Measurements from ENCODE around the gene APOBR. TPM values are rescaled to one million over a fixed set of nuclear protein-coding genes. Genes with fewer than 3 reads are reported as not detected.

The APOBR gene
- total RNA-seq, 1 donor from 2014 or later = not detected

GRCh38 chr16:28511801-28512789, 17.7 kb downstream of the APOBR start:
- Histone ChIP-seq H3K36me3 (ENCODE audit: control insufficient read depth, insufficient read depth, low read length) (no peaks in the 10 kb centered on the region), H3K27me3 (ENCODE audit: control insufficient read depth, insufficient read depth, low read length) (peaks cover 2% of the 10 kb centered on the region), H3K4me3 (ENCODE audit: low read depth, low read length) (no peak overlapping the region)
- TF ChIP-seq CTCF (IDR thresholded peaks at IDR 0.05; ENCODE audit: insufficient read depth, low read length, severe bottlenecking) = no peak
- FAIRE-seq = no peak
- no peak for DNase-seq (ENCODE audit: low read depth)

GRCh38 chr16:28513484-28514181, 19.2 kb downstream of the APOBR start:
- FAIRE-seq (no peak), DNase-seq (ENCODE audit: low read depth) (peak; percentile 35)
- H3K4me3 ChIP-seq (ENCODE audit: low read depth, low read length) = no peak overlapping the region

GRCh38 chr16:28514246-28514645, 19.8 kb downstream of the APOBR start:
- no peak for DNase-seq (ENCODE audit: low read depth)
- H3K36me3 ChIP-seq (ENCODE audit: control insufficient read depth, insufficient read depth, low read length) = no peaks in the 10 kb centered on the region
- no peaks in the 10 kb centered on the region for H3K27me3 ChIP-seq (ENCODE audit: control insufficient read depth, insufficient read depth, low read length)
- TF ChIP-seq CTCF (IDR thresholded peaks at IDR 0.05; ENCODE audit: insufficient read depth, low read length, severe bottlenecking) = no peak
- FAIRE-seq = no peak
- H3K4me3 ChIP-seq (ENCODE audit: low read depth, low read length) = no peak overlapping the region

More at GRCh38 chr16:28513484-28514181, 19.2 kb downstream of the APOBR start:
- TF ChIP-seq CTCF (IDR thresholded peaks at IDR 0.05; ENCODE audit: insufficient read depth, low read length, severe bottlenecking) = no peak
- Histone ChIP-seq H3K27me3 (ENCODE audit: control insufficient read depth, insufficient read depth, low read length) (no peaks in the 10 kb centered on the region), H3K36me3 (ENCODE audit: control insufficient read depth, insufficient read depth, low read length) (no peaks in the 10 kb centered on the region)

GRCh38 chr16:28520672-28521071, 26.2 kb downstream of the APOBR start:
- DNase-seq (ENCODE audit: low read depth) (no peak), FAIRE-seq (no peak)
- no peaks in the 10 kb centered on the region for H3K36me3 ChIP-seq (ENCODE audit: control insufficient read depth, insufficient read depth, low read length)
- no peak for TF ChIP-seq CTCF (IDR thresholded peaks at IDR 0.05; ENCODE audit: insufficient read depth, low read length, severe bottlenecking)
- H3K27me3 ChIP-seq (ENCODE audit: control insufficient read depth, insufficient read depth, low read length) = no peaks in the 10 kb centered on the region
- H3K4me3 ChIP-seq (ENCODE audit: low read depth, low read length) = no peak overlapping the region

- H3K36me3 ChIP-seq (ENCODE audit: control insufficient read depth, insufficient read depth, low read length) = no peaks in the 10 kb centered on the region
- TF ChIP-seq CTCF (IDR thresholded peaks at IDR 0.05; ENCODE audit: insufficient read depth, low read length, severe bottlenecking) = no peak
- no peak overlapping the region for H3K4me3 ChIP-seq (ENCODE audit: low read depth, low read length)
- no peak for FAIRE-seq
- no peak for DNase-seq (ENCODE audit: low read depth)
- no peaks in the 10 kb centered on the region for H3K27me3 ChIP-seq (ENCODE audit: control insufficient read depth, insufficient read depth, low read length)
Observed at GRCh38 chr16:28521436-28521835, 27.0 kb downstream of the APOBR start.
